OCI-LY3 (cell line): ENCODE data around the gene NDUFA3.
"Not testable (repeated sequence)": the region's sequence is repeated elsewhere in the genome, so short reads cannot be mapped to it uniquely, and the experiment has no call there.

Source experiments
- H2AFZ ChIP-seq: fragments of 200-600, 300-600 bp; shearing (Covaris generic); 2 replicates; pipeline ENCODE4 v1.6.0; 2014; ENCODE audit warnings: antibody characterized with exemption, low read depth, low read length
- H3K27ac ChIP-seq: fragments of 200-600, 300-600 bp; sonication (generic); 2 replicates; pipeline ENCODE4 v1.5.1; 2014; ENCODE audit warnings: mild to moderate bottlenecking, low read length, moderate library complexity, mixed read lengths
- H3K27me3 ChIP-seq: fragments of 200-600, 300-600 bp; sonication (generic); 2 replicates; pipeline ENCODE4 v1.6.1; 2014; ENCODE audit warnings: low read depth, low read length, mixed read lengths
- H3K36me3 ChIP-seq: fragments of 200-600, 300-600 bp; sonication (generic); replicated peaks from 2 replicates; pipeline ENCODE3; 2014; ENCODE audit warnings: low read depth, low read length, mixed read lengths
- H3K4me1 ChIP-seq: fragments of 300-600, 200-600 bp; sonication (generic); 2 replicates; pipeline ENCODE4 v1.6.1; 2014; ENCODE audit warnings: low read length, mixed read lengths
- H3K4me2 ChIP-seq: fragments of 200-600, 300-600 bp; sonication (generic); 2 replicates; pipeline ENCODE4 v1.6.1; 2014; ENCODE audit warnings: low read length, mixed read lengths
- H3K4me3 ChIP-seq: fragments of 300-600, 200-600 bp; sonication (generic); 2 replicates; pipeline ENCODE4 v1.5.1; 2014; ENCODE audit warnings: antibody characterized with exemption, mild to moderate bottlenecking, low read length, moderate library complexity
- H3K79me2 ChIP-seq: fragments of 300-600, 200-600 bp; shearing (Covaris generic); 2 replicates; pipeline ENCODE4 v1.6.1; 2014; ENCODE audit warnings: mild to moderate bottlenecking, low read length, mixed read lengths
- H3K9ac ChIP-seq: fragments of 300-600, 200-600 bp; shearing (Covaris generic); 2 replicates; pipeline ENCODE4 v1.6.0; 2014; ENCODE audit warnings: mild to moderate bottlenecking, low read length, moderate library complexity
- H3K9me3 ChIP-seq: fragments of 200-600, 300-600 bp; shearing (Covaris generic); 2 replicates; pipeline ENCODE4 v1.6.1; 2014; ENCODE audit warnings: low read length, mixed read lengths; ENCODE audit not compliant: insufficient read depth
- H4K20me1 ChIP-seq: fragments of 200-600, 300-600 bp; sonication (generic); 2 replicates; pipeline ENCODE4 v1.6.1; 2016; ENCODE audit warnings: low read length, mixed read lengths; ENCODE audit not compliant: insufficient read depth
- EZH2phosphoT487 ChIP-seq: fragments of 200-600 bp; shearing (Covaris generic); IDR thresholded peaks from 2 replicates; pipeline ENCODE4 v1.6.1; 2018; ENCODE audit warnings: antibody characterized with exemption, mixed run types, low read depth
- TF ChIP-seq, protein P1 (sequence below): fragments of 200-600, 300-600 bp; sonication (generic); IDR thresholded peaks from 2 replicates; pipeline ENCODE4 v1.5.1; 2014; ENCODE audit warnings: antibody characterized with exemption, low read length, low read depth

NDUFA3 gene

DNA sequence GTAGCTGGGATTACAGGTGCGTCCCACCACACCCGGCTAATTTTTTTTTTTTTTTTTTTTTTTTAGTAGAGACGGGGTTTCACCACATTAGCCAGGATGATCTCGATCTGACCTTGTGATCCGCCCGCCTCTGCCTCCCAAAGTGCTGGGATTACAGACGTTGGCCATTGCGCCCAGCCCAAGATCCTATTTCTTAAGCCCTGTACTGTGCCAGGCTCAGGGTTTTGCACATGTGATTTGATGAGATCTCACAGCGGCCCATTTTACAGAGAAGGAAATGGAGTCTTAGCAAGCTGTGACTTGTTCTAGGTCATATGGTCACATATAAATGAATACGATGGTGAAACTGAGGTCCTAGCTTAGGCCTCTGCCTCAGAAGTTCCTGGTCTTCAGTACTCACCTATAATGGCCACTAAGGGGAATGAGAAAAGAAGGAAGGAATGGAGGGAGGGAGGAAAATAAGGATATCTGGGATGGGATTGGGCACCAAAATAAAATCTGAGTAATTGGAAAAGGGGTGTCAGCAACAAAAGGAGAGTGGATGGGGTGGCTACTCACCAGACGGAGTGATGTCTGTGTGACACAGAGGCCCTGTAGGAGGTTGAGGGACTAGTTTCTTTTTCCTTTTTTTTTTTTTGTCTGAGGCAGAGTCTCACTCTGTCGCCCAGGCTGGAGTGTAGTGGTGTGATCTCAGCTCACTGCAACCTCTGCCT lies 3.3 kb upstream of the NDUFA3 start:
- peaks cover 12% of the 10 kb centered on the region for H3K4me1 ChIP-seq
- H3K9me3 ChIP-seq, result no peaks in the 10 kb centered on the region
- H3K27ac ChIP-seq, result no peak overlapping the region
- TF ChIP-seq, protein P1, sequence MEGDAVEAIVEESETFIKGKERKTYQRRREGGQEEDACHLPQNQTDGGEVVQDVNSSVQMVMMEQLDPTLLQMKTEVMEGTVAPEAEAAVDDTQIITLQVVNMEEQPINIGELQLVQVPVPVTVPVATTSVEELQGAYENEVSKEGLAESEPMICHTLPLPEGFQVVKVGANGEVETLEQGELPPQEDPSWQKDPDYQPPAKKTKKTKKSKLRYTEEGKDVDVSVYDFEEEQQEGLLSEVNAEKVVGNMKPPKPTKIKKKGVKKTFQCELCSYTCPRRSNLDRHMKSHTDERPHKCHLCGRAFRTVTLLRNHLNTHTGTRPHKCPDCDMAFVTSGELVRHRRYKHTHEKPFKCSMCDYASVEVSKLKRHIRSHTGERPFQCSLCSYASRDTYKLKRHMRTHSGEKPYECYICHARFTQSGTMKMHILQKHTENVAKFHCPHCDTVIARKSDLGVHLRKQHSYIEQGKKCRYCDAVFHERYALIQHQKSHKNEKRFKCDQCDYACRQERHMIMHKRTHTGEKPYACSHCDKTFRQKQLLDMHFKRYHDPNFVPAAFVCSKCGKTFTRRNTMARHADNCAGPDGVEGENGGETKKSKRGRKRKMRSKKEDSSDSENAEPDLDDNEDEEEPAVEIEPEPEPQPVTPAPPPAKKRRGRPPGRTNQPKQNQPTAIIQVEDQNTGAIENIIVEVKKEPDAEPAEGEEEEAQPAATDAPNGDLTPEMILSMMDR, result no peak
- no peak for TF ChIP-seq EZH2phosphoT487
- no peak overlapping the region for H3K4me3 ChIP-seq
- no peak overlapping the region for H2AFZ ChIP-seq
- no peak overlapping the region for H3K9ac ChIP-seq
- H3K36me3 ChIP-seq, result peaks cover 1% of the 10 kb centered on the region
- H3K79me2 ChIP-seq, result peaks cover 17% of the 10 kb centered on the region
- no peaks in the 10 kb centered on the region for H4K20me1 ChIP-seq
- H3K27me3 ChIP-seq, result no peaks in the 10 kb centered on the region
- H3K4me2 ChIP-seq, result no peak overlapping the region

- H2AFZ ChIP-seq, H3K4me2 ChIP-seq, H4K20me1 ChIP-seq, H3K9ac ChIP-seq, H3K4me3 ChIP-seq, H3K27me3 ChIP-seq, H3K9me3 ChIP-seq, H3K27ac ChIP-seq, H3K36me3 ChIP-seq: not testable (repeated sequence)
- Histone ChIP-seq H3K4me1 (peaks cover 12% of the 10 kb centered on the region), H3K79me2 (peaks cover 22% of the 10 kb centered on the region)
Measured at GRCh38 chr19:54099903-54100255, 2.8 kb upstream of the NDUFA3 start.

- no peak within 1 kb of the TSS for H3K9ac ChIP-seq
- no peak within 1 kb of the TSS for H3K4me3 ChIP-seq
- H3K27ac ChIP-seq, result no peak within 1 kb of the TSS
- peaks cover 3% of the 10 kb centered on the region for H3K36me3 ChIP-seq
- TF ChIP-seq EZH2phosphoT487, result no peak
- no peaks in the 10 kb centered on the region for H4K20me1 ChIP-seq
- H3K9me3 ChIP-seq, result no peaks in the 10 kb centered on the region
- no peak within 1 kb of the TSS for H3K4me2 ChIP-seq
- H2AFZ ChIP-seq, result no peak within 1 kb of the TSS
- no peaks in the 10 kb centered on the region for H3K27me3 ChIP-seq
- peaks cover 26% of the 10 kb centered on the region for H3K79me2 ChIP-seq
- peaks cover 12% of the 10 kb centered on the region for H3K4me1 ChIP-seq
Measured at GRCh38 chr19:54100561-54100960, 2.1 kb upstream of the NDUFA3 start, which contains the start of gene OSCAR. TSS of gene OSCAR (minus strand) at chr19:54100803. CDS start at chr19:54100792, 11 bp downstream.

DNA sequence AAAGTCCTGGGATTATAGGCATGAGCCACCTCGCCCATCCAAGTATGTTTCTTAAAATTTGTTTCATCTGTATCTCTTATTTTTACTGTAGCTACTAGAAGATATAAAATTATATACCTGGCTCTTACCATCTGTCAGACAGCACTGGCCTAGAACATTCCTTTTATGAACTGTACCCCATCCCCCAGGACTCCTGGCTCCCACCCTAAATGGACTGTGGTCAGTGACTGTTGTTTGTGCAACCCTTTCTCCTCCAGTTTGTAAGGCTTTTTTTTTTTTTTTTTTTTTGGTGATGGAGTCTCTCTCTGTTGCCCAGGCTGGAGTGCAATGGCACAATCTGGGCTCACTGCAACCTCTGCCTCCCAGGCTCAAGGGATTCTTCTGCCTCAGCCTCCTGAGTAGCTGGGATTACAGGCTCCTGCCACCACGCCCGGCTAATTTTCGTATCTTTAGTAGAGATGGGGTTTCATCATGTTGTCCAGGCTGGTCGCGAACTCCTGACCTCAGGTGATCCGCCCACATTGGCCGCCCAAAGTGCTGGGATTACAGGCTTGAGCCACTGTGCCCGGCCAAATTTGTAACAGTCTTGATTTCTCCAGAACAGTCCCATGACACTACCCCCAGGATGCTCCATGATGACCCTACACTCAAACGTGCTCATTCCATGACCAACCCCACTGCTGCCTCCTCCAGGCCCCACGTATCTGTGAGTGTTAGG lies 2.5 kb downstream of the NDUFA3 start:
- Histone ChIP-seq H3K4me3 (no peak overlapping the region), H4K20me1 (no peaks in the 10 kb centered on the region), H3K9ac (no peak overlapping the region), H2AFZ (no peak overlapping the region), H3K79me2 (peaks cover 30% of the 10 kb centered on the region), H3K4me1 (peaks cover 6% of the 10 kb centered on the region; the same call in 1 of the 2 replicates), H3K9me3 (no peaks in the 10 kb centered on the region), H3K36me3 (peaks cover 40% of the 10 kb centered on the region), H3K27ac (no peak overlapping the region), H3K27me3 (no peaks in the 10 kb centered on the region), H3K4me2 (no peak overlapping the region)
- TF ChIP-seq EZH2phosphoT487, result no peak
- TF ChIP-seq, protein P1, result no peak

DNA sequence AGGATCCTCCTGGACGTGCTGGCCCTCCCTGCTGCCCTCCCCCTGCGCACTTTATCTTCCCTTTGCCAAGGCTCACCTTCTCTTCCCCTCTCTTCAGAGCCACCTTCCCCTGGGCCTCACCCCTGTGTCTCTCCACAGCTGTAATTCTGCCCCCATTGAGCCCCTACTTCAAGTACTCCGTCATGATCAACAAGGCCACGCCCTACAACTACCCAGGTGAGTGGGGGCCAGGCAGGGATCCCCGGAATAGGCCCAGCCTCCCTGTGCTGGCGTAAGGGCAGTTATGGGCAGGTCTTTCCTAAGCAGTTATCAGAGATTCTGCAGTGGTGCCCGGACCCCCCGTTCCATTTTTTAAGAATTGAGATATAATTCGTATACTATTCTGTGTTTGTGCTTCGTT lies 3.1 kb downstream of the NDUFA3 start:
- TF ChIP-seq, protein P1, result no peak
- TF ChIP-seq EZH2phosphoT487, result no peak
- H4K20me1 ChIP-seq, result no peaks in the 10 kb centered on the region
- H3K4me3 ChIP-seq, result no peak overlapping the region
- H3K27me3 ChIP-seq, result no peaks in the 10 kb centered on the region
- no peak overlapping the region for H2AFZ ChIP-seq
- no peak overlapping the region for H3K9ac ChIP-seq
- no peak overlapping the region for H3K27ac ChIP-seq
- peaks cover 45% of the 10 kb centered on the region for H3K36me3 ChIP-seq
- no peak overlapping the region for H3K4me2 ChIP-seq
- peaks cover 30% of the 10 kb centered on the region for H3K79me2 ChIP-seq
- peaks cover 6% of the 10 kb centered on the region; the same call in 1 of the 2 replicates for H3K4me1 ChIP-seq
- H3K9me3 ChIP-seq, result no peaks in the 10 kb centered on the region
